BLaER1 (cell line): ENCODE measurements around the gene RANBP17.

ENCODE experiments used
- H3K27ac ChIP-seq: shearing (Covaris generic); formaldehyde crosslinking; 2 replicates; pipeline ENCODE4 v1.8.1; 2022
- H3K27me3 ChIP-seq: shearing (Covaris generic); formaldehyde crosslinking; 2 replicates; pipeline ENCODE4 v1.8.1; 2022
- H3K36me3 ChIP-seq: shearing (Covaris generic); formaldehyde crosslinking; 2 replicates; pipeline ENCODE4 v1.8.1; 2022
- H3K4me1 ChIP-seq: shearing (Covaris generic); formaldehyde crosslinking; 2 replicates; pipeline ENCODE4 v1.8.1; 2022
- H3K4me2 ChIP-seq: shearing (Covaris generic); formaldehyde crosslinking; 2 replicates; pipeline ENCODE4 v1.8.1; 2022
- H3K4me3 ChIP-seq: shearing (Covaris generic); formaldehyde crosslinking; 2 replicates; pipeline ENCODE4 v1.8.1; 2022
- H3K9ac ChIP-seq: shearing (Covaris generic); formaldehyde crosslinking; 2 replicates; pipeline ENCODE4 v1.8.1; 2022
- H3K9me3 ChIP-seq: shearing (Covaris generic); formaldehyde crosslinking; 2 replicates; pipeline ENCODE4 v1.8.1; 2022
- H4K20me1 ChIP-seq: shearing (Covaris generic); formaldehyde crosslinking; 2 replicates; pipeline ENCODE4 v1.8.1; 2022
- Cebpa-rat ChIP-seq: shearing (Covaris generic); IDR thresholded peaks from 2 replicates; pipeline ENCODE4 v1.8.1; 2022

RANBP17 gene

DNA sequence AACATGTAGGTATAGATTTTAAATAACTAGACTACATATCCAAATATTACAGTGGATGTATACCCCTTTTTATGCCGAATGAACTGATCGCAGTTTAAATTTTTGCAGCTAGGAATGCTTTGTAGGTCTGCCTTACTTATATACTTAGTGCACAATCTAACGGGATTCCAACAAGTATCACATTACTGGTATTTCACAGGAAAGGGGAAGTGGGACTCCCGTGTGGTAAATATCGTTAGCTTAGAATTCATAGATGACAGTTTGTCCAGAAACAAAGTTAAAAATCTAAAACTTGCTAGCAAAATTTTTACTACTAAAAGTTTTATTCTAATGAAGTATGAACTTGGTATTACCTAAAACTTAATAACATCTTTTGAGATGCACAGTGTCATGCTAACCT is 253.7 kb downstream of the RANBP17 start:
- no peak overlapping the region for H3K4me3 ChIP-seq
- H3K27ac ChIP-seq, result no peak overlapping the region
- TF ChIP-seq Cebpa-rat, result no peak
- H3K4me1 ChIP-seq, result no peaks in the 10 kb centered on the region
- H3K27me3 ChIP-seq, result no peaks in the 10 kb centered on the region
- no peaks in the 10 kb centered on the region for H4K20me1 ChIP-seq
- H3K4me2 ChIP-seq, result no peak overlapping the region
- H3K36me3 ChIP-seq, result no peaks in the 10 kb centered on the region
- no peaks in the 10 kb centered on the region for H3K9me3 ChIP-seq
- H3K9ac ChIP-seq, result no peak overlapping the region

DNA sequence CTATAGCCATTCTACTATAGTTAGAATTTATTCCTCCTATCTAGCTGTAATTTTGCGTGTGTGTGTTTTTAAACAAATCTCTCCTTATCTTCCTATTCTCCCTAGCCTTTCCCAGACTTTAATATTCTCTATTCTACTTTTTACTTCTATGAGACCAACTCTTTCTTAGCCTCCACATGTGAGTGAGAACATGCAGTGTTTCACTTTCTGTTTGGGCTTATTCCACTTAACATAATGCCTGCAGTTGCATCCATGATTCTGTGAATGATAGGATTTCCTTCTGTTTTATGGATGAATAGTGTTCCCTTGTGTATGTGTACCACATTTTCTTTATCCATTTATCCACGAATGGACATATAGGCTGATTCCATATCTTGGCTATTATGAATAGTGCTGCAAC is 254.9 kb downstream of the RANBP17 start:
- H3K9me3 ChIP-seq, result no peaks in the 10 kb centered on the region
- H3K4me3 ChIP-seq, result no peak overlapping the region
- H3K27me3 ChIP-seq, result no peaks in the 10 kb centered on the region
- H4K20me1 ChIP-seq, result no peaks in the 10 kb centered on the region
- no peak for TF ChIP-seq Cebpa-rat
- H3K36me3 ChIP-seq, result no peaks in the 10 kb centered on the region
- no peak overlapping the region for H3K4me2 ChIP-seq
- no peaks in the 10 kb centered on the region for H3K4me1 ChIP-seq
- no peak overlapping the region for H3K9ac ChIP-seq
- H3K27ac ChIP-seq, result no peak overlapping the region

DNA sequence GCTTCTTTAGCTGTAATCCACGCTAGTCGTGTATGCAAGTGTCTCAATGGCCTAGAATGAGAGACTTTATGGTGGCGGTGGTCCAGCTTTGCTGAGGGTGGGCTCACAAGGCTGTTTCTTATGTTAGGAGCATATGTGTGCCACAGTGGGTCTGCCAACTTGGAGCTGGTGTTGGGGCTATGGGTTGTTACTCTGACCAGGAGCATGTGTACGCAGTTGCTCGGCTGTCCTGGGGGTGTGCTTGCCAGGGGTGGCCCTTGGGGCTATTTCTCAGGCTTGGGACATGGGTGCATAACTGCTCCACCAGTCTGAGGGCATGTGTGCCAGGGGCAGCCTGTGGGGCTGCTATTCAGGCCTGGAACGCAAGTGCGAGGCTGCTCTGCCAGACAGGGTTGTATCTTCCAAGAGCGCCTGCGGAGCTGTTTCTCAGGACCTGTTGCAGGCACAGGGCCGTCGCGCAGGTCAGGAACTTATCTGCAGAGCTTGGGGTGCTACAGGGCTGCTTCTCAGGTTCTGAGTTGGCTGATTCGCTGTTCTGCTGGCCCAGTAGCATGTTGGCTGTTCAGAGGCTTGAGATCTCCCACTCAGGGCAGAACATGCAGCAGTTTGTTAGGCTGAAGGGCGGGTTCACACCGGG is 259.3 kb downstream of the RANBP17 start:
- no peak for TF ChIP-seq Cebpa-rat
- no peak overlapping the region for H3K27ac ChIP-seq
- no peaks in the 10 kb centered on the region for H4K20me1 ChIP-seq
- no peak overlapping the region for H3K9ac ChIP-seq
- H3K36me3 ChIP-seq, result no peaks in the 10 kb centered on the region
- no peaks in the 10 kb centered on the region for H3K27me3 ChIP-seq
- H3K4me3 ChIP-seq, result no peak overlapping the region
- no peak overlapping the region for H3K4me2 ChIP-seq
- no peaks in the 10 kb centered on the region for H3K9me3 ChIP-seq
- H3K4me1 ChIP-seq, result no peaks in the 10 kb centered on the region

DNA sequence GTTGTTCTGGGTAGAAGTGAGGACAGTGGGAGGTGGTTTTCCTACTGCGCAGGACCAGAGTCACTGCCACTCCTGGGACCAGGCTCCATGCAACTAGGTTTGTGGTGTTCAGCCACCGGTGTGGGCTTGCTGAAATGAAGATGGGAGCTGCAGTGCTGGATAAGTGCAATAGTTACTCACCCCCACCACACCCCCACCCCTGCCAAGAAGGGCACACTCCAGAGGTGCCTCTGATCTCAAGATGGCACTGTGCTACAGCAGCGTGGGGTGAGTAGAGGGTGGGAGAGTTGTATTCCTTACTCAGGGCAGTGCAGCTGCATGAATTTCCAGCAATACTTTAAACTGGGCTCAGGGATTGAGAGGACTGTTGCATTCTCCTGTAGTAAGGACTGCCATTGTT is 259.8 kb downstream of the RANBP17 start:
- Histone ChIP-seq H3K9me3 (no peaks in the 10 kb centered on the region), H4K20me1 (no peaks in the 10 kb centered on the region), H3K9ac (no peak overlapping the region), H3K27me3 (no peaks in the 10 kb centered on the region), H3K4me2 (no peak overlapping the region), H3K27ac (no peak overlapping the region), H3K4me1 (no peaks in the 10 kb centered on the region), H3K4me3 (no peak overlapping the region), H3K36me3 (no peaks in the 10 kb centered on the region)
- TF ChIP-seq Cebpa-rat, result no peak

DNA sequence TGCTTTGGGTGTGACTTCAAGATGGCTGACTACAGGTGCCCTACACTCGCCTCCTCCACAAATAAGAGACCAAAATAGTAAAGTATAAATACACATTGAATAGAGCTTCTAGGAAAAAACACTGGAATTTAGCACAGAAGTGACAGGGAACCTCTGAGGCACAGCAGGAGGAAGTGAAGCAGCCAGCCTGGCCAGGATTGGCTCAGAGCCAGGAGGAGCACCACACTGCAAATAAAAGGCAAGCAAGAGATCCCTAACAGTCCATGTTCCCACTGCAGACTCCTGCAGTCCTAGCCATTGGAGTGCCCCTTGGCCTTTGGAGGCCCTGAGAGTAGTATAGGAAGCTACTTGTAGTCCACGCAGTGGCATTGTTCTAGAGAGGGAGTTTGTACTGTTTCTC is 260.6 kb downstream of the RANBP17 start:
- Histone ChIP-seq H4K20me1 (no peaks in the 10 kb centered on the region), H3K4me3 (no peak overlapping the region), H3K27ac (no peak overlapping the region), H3K9me3 (no peaks in the 10 kb centered on the region), H3K27me3 (no peaks in the 10 kb centered on the region), H3K36me3 (no peaks in the 10 kb centered on the region), H3K4me2 (no peak overlapping the region), H3K4me1 (no peaks in the 10 kb centered on the region), H3K9ac (no peak overlapping the region)
- TF ChIP-seq Cebpa-rat, result no peak

DNA sequence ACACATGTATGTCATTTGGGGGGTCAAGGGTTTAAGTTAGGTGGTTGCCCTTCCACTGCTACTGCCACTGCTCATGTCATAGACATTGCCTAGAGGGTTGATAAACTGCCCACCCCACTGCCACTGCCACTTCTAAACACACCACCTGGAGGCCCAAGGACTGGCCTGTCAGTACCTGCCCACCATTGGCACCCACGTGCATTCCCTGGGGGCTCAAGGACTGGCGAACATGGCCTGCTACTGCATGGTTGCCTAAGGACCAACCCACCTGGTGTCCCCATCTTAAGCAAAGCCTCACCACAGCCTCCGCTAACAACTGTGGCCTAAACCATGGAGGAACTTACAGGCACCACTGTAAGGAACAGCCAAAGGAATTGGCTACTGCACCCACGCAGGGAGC is 261.6 kb downstream of the RANBP17 start:
- no peaks in the 10 kb centered on the region for H3K4me1 ChIP-seq
- no peak for TF ChIP-seq Cebpa-rat
- H3K27ac ChIP-seq, result no peak overlapping the region
- no peaks in the 10 kb centered on the region for H3K27me3 ChIP-seq
- H3K36me3 ChIP-seq, result no peaks in the 10 kb centered on the region
- H3K4me3 ChIP-seq, result no peak overlapping the region
- no peak overlapping the region for H3K4me2 ChIP-seq
- no peak overlapping the region for H3K9ac ChIP-seq
- H4K20me1 ChIP-seq, result no peaks in the 10 kb centered on the region
- no peaks in the 10 kb centered on the region for H3K9me3 ChIP-seq

DNA sequence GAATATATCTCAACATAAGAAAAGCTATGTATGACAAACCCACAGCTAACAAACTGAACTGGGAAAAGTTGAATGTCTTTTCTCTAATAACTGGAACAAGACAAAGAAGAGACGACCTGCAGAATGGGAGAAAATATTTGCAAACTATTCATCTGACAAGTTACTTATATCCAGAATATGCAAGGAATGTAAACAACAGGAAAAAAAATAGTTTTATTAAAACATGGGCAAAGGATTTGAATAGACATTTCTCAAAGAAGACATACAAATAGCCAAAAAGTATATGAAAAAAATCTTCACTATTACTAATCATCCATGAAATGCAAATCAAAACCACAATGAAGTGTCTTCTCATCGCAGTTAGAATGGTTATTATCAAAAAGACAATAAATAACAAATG is 265.5 kb downstream of the RANBP17 start:
- Histone ChIP-seq H3K4me2 (no peak overlapping the region), H3K27me3 (no peaks in the 10 kb centered on the region), H3K9ac (no peak overlapping the region), H3K4me1 (no peaks in the 10 kb centered on the region), H4K20me1 (no peaks in the 10 kb centered on the region), H3K27ac (no peak overlapping the region), H3K4me3 (no peak overlapping the region), H3K36me3 (no peaks in the 10 kb centered on the region), H3K9me3 (no peaks in the 10 kb centered on the region)
- TF ChIP-seq Cebpa-rat, result no peak

DNA sequence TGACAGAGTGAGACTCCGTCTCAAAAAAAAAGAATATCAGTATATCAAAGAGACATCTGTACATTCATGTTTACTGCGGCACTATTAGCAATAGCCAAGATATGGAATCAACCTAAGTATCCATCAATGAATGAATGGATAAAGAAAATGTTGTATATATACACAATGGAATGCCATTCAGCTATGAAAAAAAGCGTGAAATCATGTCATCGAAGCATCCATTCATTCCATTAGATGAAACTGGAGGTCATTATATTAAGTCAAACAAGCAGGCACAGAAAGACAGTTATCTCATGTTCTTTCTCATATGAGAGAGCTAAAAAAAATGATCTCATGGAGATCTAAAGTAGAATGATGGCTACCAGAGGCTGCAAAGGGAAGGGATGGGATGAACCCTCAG is 266.3 kb downstream of the RANBP17 start:
- Histone ChIP-seq H3K36me3 (no peaks in the 10 kb centered on the region), H3K27ac (no peak overlapping the region), H3K4me1 (no peaks in the 10 kb centered on the region), H3K27me3 (no peaks in the 10 kb centered on the region), H3K4me2 (no peak overlapping the region), H4K20me1 (no peaks in the 10 kb centered on the region), H3K4me3 (no peak overlapping the region), H3K9me3 (no peaks in the 10 kb centered on the region), H3K9ac (no peak overlapping the region)
- no peak for TF ChIP-seq Cebpa-rat

DNA sequence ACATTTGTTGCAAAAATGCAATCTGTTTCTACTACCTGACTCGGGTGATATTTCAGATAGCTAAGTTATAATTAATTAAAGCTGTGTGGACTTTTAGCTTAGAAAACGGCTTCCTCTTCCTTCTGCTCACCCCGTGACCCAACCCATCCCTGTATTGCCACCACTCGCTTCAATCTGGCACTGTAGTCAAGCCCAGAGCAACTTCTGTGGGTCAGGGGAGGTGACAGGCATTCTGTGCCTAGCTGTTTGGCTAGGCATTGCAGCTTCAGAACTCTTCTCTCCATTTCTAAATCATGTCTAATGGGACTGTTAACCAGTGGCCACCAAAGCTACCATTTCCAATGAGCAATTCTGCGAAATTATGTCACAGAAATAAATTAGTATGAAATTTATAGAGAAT is 267.5 kb downstream of the RANBP17 start:
- H3K9ac ChIP-seq, result no peak overlapping the region
- no peak overlapping the region for H3K27ac ChIP-seq
- H3K4me2 ChIP-seq, result no peak overlapping the region
- H3K9me3 ChIP-seq, result no peaks in the 10 kb centered on the region
- H3K27me3 ChIP-seq, result no peaks in the 10 kb centered on the region
- H3K36me3 ChIP-seq, result no peaks in the 10 kb centered on the region
- no peaks in the 10 kb centered on the region for H3K4me1 ChIP-seq
- H3K4me3 ChIP-seq, result no peak overlapping the region
- H4K20me1 ChIP-seq, result no peaks in the 10 kb centered on the region
- TF ChIP-seq Cebpa-rat, result no peak

DNA sequence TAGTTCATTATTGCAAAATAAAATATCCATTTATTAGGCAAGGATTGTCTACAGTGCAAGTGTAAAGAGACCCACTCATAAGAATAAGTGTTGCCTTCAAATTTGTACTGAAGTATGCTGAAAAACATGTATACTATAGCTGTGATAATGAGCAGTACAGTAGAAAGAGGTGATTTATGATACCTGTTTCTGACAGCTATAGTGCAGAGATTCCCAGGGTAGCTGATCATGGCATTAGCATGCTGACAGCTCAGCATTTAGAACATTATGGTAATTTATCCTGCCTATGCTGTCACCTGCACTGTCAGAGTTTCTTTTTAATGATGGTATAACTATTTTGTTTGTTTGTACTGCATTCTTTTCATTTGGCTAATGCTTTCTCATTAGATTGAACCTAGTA is 269.7 kb downstream of the RANBP17 start:
- H3K36me3 ChIP-seq, result no peaks in the 10 kb centered on the region
- H3K4me3 ChIP-seq, result no peak overlapping the region
- H3K27me3 ChIP-seq, result no peaks in the 10 kb centered on the region
- H3K27ac ChIP-seq, result no peak overlapping the region
- no peaks in the 10 kb centered on the region for H3K9me3 ChIP-seq
- no peak overlapping the region for H3K4me2 ChIP-seq
- no peaks in the 10 kb centered on the region for H4K20me1 ChIP-seq
- H3K4me1 ChIP-seq, result no peaks in the 10 kb centered on the region
- no peak for TF ChIP-seq Cebpa-rat
- no peak overlapping the region for H3K9ac ChIP-seq
